Panc1 (cell line): ENCODE data around the gene GGN. TPM values are rescaled to one million over a fixed set of nuclear protein-coding genes. Genes with fewer than 3 reads are reported as not detected.

Experiments used
- ATAC-seq: fragments of 200-7000 bp; cut with Tn5 transposase; 2 replicates; pipeline ENCODE4 v1.9.1; 2020; ENCODE audit warnings: mild to moderate bottlenecking, moderate library complexity
- BruUV-seq: library from RNA; stranded (reverse); fragments of 400-500 nt; replicated peaks from 2 replicates; lab custom pipeline; 2021; lab: Mats Ljungman, UMichigan
- CTCF ChIA-PET: fragments of 300-600 bp; sonication (Branson Sonifier 250); formaldehyde crosslinking; loops from one replicate; lab custom pipeline; 2022; ENCODE audit warnings: antibody characterized with exemption; lab: Charles Lee
- POLR2A ChIA-PET: fragments of 300-600 bp; sonication (Branson Sonifier 250); formaldehyde crosslinking; loops from one replicate; lab custom pipeline; 2022; ENCODE audit warnings: antibody characterized with exemption; lab: Charles Lee
- DNase-seq: peaks from one replicate; pipeline ENCODE4 v3.0.0-alpha.2; 2010; ENCODE audit warnings: low read depth, low spot score
- H3K27ac ChIP-seq: 2 replicates; pipeline ENCODE4 v1.5.1; 2011; ENCODE audit warnings: mild to moderate bottlenecking, low read length, inconsistent platforms
- H3K27me3 ChIP-seq: fragments of 200-500 bp; sonication (Bioruptor generic); 2 replicates; pipeline ENCODE4 v1.6.0; 2014; ENCODE audit warnings: low read length, inconsistent platforms; ENCODE audit not compliant: control insufficient read depth, insufficient read depth
- H3K36me3 ChIP-seq: fragments of 200-500 bp; sonication (Bioruptor generic); 2 replicates; pipeline ENCODE4 v1.5.1; 2014; ENCODE audit warnings: inconsistent platforms, mild to moderate bottlenecking, low read length, moderate library complexity; ENCODE audit not compliant: control insufficient read depth, insufficient read depth
- H3K4me1 ChIP-seq: 2 replicates; pipeline ENCODE4 v1.5.1; 2011; ENCODE audit warnings: inconsistent platforms, mild to moderate bottlenecking, low read length, moderate library complexity; ENCODE audit not compliant: control insufficient read depth, insufficient read depth
- H3K4me3 ChIP-seq, 2 experiments: 2 replicates each; pipeline ENCODE4 v1.5.1; 2011 to 2012; ENCODE audit warnings: low read depth in 2 of 2, low read length in 2 of 2, mild to moderate bottlenecking in 2 of 2, inconsistent platforms in 1 of 2, moderate library complexity in 1 of 2
- H3K9me3 ChIP-seq: fragments of 200-500 bp; sonication (Bioruptor generic); 2 replicates; pipeline ENCODE4 v1.5.1; 2014; ENCODE audit warnings: low read depth, mild to moderate bottlenecking, inconsistent platforms, low read length, moderate library complexity; ENCODE audit not compliant: control insufficient read depth, insufficient read depth
- POLR2AphosphoS5 ChIP-seq: IDR thresholded peaks from 2 replicates; pipeline ENCODE4 v1.6.1; 2012; ENCODE audit warnings: mild to moderate bottlenecking, low read depth, low read length, moderate library complexity
- SIN3A ChIP-seq: IDR thresholded peaks from 2 replicates; pipeline ENCODE4 v1.6.1; 2012; ENCODE audit warnings: low read depth, mild to moderate bottlenecking, low read length, moderate library complexity, borderline replicate concordance; ENCODE audit not compliant: insufficient read depth
- TCF7L2 ChIP-seq: IDR thresholded peaks from 2 replicates; pipeline ENCODE4 v1.6.1; 2011; ENCODE audit warnings: mild to moderate bottlenecking, low read depth, low read length, inconsistent platforms
- in situ Hi-C: cut with HindIII; loops from 2 replicates; pipeline ENCODE4 v1.10.0; 2016; ENCODE audit warnings: low sequenced_read_pairs, low pct_unique_long_range_greater_than_20kb
- intact Hi-C: fragments of 100-400 bp; cut with micrococcal nuclease; formaldehyde crosslinking; loops from one replicate; pipeline ENCODE4 v1.10.0; 2022; ENCODE audit not compliant: unreplicated experiment
- total RNA-seq: library from RNA; stranded (reverse); gene quantifications from one replicate; pipeline ENCODE4 v1.2.1, GENCODE V29; 2021; ENCODE audit not compliant: unreplicated experiment
- TF ChIP-seq, protein P1 (sequence below): fragments of 450-650 bp; IDR thresholded peaks from 2 replicates; pipeline ENCODE4 v1.5.1; 2017; ENCODE audit warnings: mild to moderate bottlenecking
- TF ChIP-seq, protein P2 (sequence below), 2 experiments: IDR thresholded peaks; 2 replicates each; pipeline ENCODE4 v1.6.1; 2011 to 2012; ENCODE audit warnings: low read depth in 2 of 2, control low read depth in 1 of 2, low read length in 1 of 2, mild to moderate bottlenecking in 1 of 2, moderate library complexity in 1 of 2; ENCODE audit not compliant: insufficient read depth in 1 of 2

Gene GGN
- total RNA-seq, 1 experiment from 2014 or later, result 1.4 TPM

DNA sequence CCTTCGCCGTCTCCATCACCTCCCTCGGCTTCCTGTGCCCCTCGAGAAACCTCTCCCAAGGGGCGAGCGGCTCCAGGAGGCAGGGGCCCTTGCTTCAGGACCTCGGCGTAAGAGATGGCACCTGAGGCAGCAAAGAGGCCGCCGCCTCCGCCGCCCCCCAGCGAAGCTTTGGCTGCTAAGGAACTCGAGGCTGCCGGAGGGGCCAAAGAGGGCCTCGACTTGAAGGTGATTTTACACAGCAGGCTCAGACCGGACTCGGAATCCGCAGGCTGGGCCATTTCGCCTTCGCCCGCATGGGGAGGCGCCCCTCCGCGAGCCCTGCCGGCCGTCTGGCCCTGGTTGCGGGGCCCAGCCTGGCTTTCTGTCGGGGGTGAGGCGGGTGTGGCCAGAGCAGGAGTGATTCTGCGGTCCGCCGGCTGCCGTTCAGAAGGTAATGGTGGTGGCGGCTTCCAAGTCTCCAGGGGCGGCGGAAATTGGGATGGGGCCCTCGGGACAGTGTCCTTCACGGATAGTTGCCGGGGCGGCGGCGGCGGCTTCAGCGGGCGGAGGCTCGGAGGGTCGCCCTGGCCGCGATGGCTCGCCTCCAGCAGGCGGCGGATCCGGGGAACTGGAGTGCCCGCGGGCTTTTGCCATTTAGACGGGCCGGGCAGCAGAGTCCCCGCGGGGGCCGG lies 1.4 kb downstream of the GGN start:
- H3K4me1 ChIP-seq, result peaks cover 10% of the 10 kb centered on the region
- no peaks in the 10 kb centered on the region for H3K9me3 ChIP-seq
- H3K4me3 ChIP-seq, result no peak overlapping the region
- no peak for DNase-seq
- ChIA-PET CTCF (no interaction called here), POLR2A (no interaction called here)
- H3K27ac ChIP-seq, result no peak overlapping the region
- intact Hi-C loops (no loop called here), in situ Hi-C loops (no loop called here)
- no peak for TF ChIP-seq POLR2AphosphoS5
- TF ChIP-seq SIN3A, result no peak
- TF ChIP-seq, protein P1, sequence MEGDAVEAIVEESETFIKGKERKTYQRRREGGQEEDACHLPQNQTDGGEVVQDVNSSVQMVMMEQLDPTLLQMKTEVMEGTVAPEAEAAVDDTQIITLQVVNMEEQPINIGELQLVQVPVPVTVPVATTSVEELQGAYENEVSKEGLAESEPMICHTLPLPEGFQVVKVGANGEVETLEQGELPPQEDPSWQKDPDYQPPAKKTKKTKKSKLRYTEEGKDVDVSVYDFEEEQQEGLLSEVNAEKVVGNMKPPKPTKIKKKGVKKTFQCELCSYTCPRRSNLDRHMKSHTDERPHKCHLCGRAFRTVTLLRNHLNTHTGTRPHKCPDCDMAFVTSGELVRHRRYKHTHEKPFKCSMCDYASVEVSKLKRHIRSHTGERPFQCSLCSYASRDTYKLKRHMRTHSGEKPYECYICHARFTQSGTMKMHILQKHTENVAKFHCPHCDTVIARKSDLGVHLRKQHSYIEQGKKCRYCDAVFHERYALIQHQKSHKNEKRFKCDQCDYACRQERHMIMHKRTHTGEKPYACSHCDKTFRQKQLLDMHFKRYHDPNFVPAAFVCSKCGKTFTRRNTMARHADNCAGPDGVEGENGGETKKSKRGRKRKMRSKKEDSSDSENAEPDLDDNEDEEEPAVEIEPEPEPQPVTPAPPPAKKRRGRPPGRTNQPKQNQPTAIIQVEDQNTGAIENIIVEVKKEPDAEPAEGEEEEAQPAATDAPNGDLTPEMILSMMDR, result no peak
- no peak for TF ChIP-seq TCF7L2
- TF ChIP-seq, protein P2, sequence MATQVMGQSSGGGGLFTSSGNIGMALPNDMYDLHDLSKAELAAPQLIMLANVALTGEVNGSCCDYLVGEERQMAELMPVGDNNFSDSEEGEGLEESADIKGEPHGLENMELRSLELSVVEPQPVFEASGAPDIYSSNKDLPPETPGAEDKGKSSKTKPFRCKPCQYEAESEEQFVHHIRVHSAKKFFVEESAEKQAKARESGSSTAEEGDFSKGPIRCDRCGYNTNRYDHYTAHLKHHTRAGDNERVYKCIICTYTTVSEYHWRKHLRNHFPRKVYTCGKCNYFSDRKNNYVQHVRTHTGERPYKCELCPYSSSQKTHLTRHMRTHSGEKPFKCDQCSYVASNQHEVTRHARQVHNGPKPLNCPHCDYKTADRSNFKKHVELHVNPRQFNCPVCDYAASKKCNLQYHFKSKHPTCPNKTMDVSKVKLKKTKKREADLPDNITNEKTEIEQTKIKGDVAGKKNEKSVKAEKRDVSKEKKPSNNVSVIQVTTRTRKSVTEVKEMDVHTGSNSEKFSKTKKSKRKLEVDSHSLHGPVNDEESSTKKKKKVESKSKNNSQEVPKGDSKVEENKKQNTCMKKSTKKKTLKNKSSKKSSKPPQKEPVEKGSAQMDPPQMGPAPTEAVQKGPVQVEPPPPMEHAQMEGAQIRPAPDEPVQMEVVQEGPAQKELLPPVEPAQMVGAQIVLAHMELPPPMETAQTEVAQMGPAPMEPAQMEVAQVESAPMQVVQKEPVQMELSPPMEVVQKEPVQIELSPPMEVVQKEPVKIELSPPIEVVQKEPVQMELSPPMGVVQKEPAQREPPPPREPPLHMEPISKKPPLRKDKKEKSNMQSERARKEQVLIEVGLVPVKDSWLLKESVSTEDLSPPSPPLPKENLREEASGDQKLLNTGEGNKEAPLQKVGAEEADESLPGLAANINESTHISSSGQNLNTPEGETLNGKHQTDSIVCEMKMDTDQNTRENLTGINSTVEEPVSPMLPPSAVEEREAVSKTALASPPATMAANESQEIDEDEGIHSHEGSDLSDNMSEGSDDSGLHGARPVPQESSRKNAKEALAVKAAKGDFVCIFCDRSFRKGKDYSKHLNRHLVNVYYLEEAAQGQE (IDR thresholded peaks at IDR 0.05; ENCODE audit: insufficient read depth in 1 of 2, low read depth in 2 of 2, low read length in 1 of 2), result no peak
- ATAC-seq, result no peak
- no TSS peak for BruUV-seq
- no peaks in the 10 kb centered on the region for H3K27me3 ChIP-seq
- peaks cover 9% of the 10 kb centered on the region for H3K36me3 ChIP-seq

DNA sequence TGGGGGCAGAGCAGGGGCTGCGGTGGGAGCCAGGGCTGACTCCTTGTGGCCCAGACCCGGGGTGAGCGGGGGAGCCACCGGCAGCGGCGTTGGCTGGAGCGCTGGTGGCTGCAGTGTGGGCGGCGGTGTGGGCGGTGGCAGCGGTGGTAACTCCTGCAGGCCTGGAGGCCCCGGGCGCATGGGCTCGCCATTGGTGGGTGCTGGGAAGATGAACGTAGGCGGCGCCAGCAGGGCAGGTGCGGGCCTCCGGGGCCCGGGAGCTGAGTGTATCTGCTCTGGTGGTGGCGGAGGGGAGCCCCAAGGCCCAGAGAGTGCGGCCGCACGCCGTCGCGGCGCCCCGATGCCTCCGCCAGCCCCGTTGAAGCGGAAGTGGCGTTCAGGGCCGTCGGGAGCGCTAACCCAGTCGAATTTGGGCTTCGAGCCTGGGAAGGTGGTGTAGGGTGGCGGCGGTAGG lies 2.0 kb downstream of the GGN start:
- Histone ChIP-seq H3K4me1 (peaks cover 10% of the 10 kb centered on the region), H3K27me3 (no peaks in the 10 kb centered on the region), H3K4me3 (no peak overlapping the region), H3K36me3 (peaks cover 12% of the 10 kb centered on the region), H3K9me3 (no peaks in the 10 kb centered on the region), H3K27ac (no peak overlapping the region)
- intact Hi-C loops, result no loop called here
- BruUV-seq, result no TSS peak
- CTCF ChIA-PET, result no interaction called here
- no peak for ATAC-seq
- POLR2A ChIA-PET, result no interaction called here
- no peak for DNase-seq
- in situ Hi-C loops, result no loop called here
- TF ChIP-seq SIN3A (no peak), TCF7L2 (no peak), POLR2AphosphoS5 (no peak)
- TF ChIP-seq, protein P2 (IDR thresholded peaks at IDR 0.05; ENCODE audit: insufficient read depth in 1 of 2, low read depth in 2 of 2, low read length in 1 of 2), result no peak
- TF ChIP-seq, protein P1, result no peak
